Tibial artery (tissue), 4 donors: Measurements from ENCODE around the gene RRAS2.

Source experiments
- DNase-seq, 2 donors: peaks; one replicate each; pipeline ENCODE4 v3.0.0-alpha.2; 2019
- H3K27ac ChIP-seq, 2 donors: fragments of 200-600 bp; sonication (generic) in 1 of 2; 1 replicate in 1 of 2; 2 replicates in 1 of 2; pipeline ENCODE4 v1.5.1; 2018 to 2019; ENCODE audit warnings: mild to moderate bottlenecking in 1 of 2
- H3K27me3 ChIP-seq, 2 donors: fragments of 200-600 bp; sonication (generic) in 1 of 2; one replicate each; pipeline versions ENCODE4 v1.5.1 to v1.6.0; 2016 to 2019
- H3K36me3 ChIP-seq, 3 donors: fragments of 200-600 bp; sonication (generic) in 2 of 3; one replicate each; pipeline ENCODE4 v1.5.1; 2016 to 2019; ENCODE audit warnings: mild to moderate bottlenecking in 2 of 3
- H3K4me1 ChIP-seq, 4 donors: fragments of 200-600 bp; sonication (generic) in 2 of 4; 1 replicate in 3 of 4; 2 replicates in 1 of 4; pipeline ENCODE4 v1.5.1; 2016 to 2019
- H3K4me3 ChIP-seq, 2 donors: fragments of 200-600 bp; sonication (generic) in 1 of 2; 1 replicate in 1 of 2; 2 replicates in 1 of 2; pipeline ENCODE4 v1.5.1; 2018 to 2019; ENCODE audit warnings: mild to moderate bottlenecking in 2 of 2
- H3K9me3 ChIP-seq, 3 donors: fragments of 200-600 bp; sonication (generic) in 1 of 3; one replicate each; pipeline ENCODE4 v1.5.1; 2016 to 2019
- intact Hi-C: fragments of 100-400 bp; cut with DNase I; formaldehyde crosslinking; loops from one replicate; pipeline ENCODE4 v1.15.0; 2023; ENCODE audit warnings: low total_unique reads
- TF ChIP-seq, protein P1 (sequence below), 2 experiments: fragments of 200-600 bp in 1 of 2; fragments of 450-650 bp in 1 of 2; IDR thresholded peaks; one replicate each; pipeline ENCODE4 v1.5.1; 2017 to 2019; ENCODE audit warnings: antibody characterized with exemption in 2 of 2, mild to moderate bottlenecking in 1 of 2, moderate library complexity in 1 of 2

RRAS2 gene

GRCh38 chr11:14309425-14310192 is 49.4 kb downstream of the RRAS2 start:
- Histone ChIP-seq H3K36me3 (no peaks in the 10 kb centered on the region), H3K4me1 (peaks cover 0 to 49% (median 26%) of the 10 kb centered on the region in 4 donors), H3K27ac (no peak overlapping the region), H3K27me3 (no peaks in the 10 kb centered on the region), H3K4me3 (no peak overlapping the region), H3K9me3 (no peaks in the 10 kb centered on the region)
- TF ChIP-seq, protein P1, sequence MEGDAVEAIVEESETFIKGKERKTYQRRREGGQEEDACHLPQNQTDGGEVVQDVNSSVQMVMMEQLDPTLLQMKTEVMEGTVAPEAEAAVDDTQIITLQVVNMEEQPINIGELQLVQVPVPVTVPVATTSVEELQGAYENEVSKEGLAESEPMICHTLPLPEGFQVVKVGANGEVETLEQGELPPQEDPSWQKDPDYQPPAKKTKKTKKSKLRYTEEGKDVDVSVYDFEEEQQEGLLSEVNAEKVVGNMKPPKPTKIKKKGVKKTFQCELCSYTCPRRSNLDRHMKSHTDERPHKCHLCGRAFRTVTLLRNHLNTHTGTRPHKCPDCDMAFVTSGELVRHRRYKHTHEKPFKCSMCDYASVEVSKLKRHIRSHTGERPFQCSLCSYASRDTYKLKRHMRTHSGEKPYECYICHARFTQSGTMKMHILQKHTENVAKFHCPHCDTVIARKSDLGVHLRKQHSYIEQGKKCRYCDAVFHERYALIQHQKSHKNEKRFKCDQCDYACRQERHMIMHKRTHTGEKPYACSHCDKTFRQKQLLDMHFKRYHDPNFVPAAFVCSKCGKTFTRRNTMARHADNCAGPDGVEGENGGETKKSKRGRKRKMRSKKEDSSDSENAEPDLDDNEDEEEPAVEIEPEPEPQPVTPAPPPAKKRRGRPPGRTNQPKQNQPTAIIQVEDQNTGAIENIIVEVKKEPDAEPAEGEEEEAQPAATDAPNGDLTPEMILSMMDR (IDR thresholded peaks at IDR 0.05), result no peak
- DNase-seq, result no peak
- intact Hi-C loops, result no loop called here

- no peak overlapping the region for H3K4me3 ChIP-seq
- TF ChIP-seq, protein P1 (IDR thresholded peaks at IDR 0.05), result no peak
- no peak for DNase-seq
- no peak overlapping the region for H3K27ac ChIP-seq
- no peaks in the 10 kb centered on the region for H3K27me3 ChIP-seq
- H3K4me1 ChIP-seq, result peaks cover 0 to 42% (median 25%) of the 10 kb centered on the region in 4 donors
- H3K36me3 ChIP-seq, result no peaks in the 10 kb centered on the region
- intact Hi-C loops, result no loop called here
- H3K9me3 ChIP-seq, result no peaks in the 10 kb centered on the region
Measured at GRCh38 chr11:14308897-14309387, 50.0 kb downstream of the RRAS2 start.

DNA sequence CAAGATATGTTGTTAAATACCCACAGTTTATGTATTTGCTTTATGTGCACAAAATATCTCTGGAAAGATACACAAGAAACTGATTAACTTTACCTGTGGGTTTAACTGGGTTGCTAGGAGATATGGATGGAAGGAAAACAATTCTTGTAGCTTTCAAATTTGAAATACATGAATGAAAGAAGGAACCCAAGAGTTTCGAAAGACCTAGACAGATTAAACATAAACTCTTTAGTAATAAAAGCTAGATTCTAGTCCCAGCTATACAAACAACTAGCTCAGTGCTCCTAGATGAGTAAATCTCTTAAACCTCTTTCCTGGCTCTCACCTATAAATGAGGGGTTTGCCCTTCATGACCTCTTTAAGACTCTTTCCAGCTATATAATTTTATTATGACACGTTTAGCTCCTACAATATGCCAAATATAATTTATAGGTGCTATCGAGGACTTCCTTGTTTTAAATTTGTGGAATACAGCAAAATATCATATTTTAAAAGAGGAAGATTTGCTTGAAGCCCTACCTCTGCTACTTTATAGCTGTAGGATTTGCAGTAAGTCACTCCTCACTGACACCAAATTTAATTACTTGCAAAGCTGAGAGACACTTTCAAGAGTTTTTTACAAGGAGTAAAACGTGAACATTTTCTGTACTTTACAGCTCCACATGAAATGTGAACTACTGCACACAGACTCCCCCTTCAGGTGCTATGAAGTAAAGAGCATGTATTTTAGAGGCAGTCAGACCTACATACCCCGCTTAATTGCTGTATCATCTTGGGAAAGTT is 50.7 kb downstream of the RRAS2 start:
- no peaks in the 10 kb centered on the region for H3K9me3 ChIP-seq
- intact Hi-C loops, result no loop called here
- no peaks in the 10 kb centered on the region for H3K36me3 ChIP-seq
- no peak overlapping the region for H3K27ac ChIP-seq
- H3K4me3 ChIP-seq, result no peak overlapping the region
- no peak for DNase-seq
- H3K27me3 ChIP-seq, result no peaks in the 10 kb centered on the region
- TF ChIP-seq, protein P1 (IDR thresholded peaks at IDR 0.05), result peak; percentile 41 to 44
- H3K4me1 ChIP-seq, result peaks cover 0 to 37% (median 24%) of the 10 kb centered on the region in 4 donors

- intact Hi-C loops, result no loop called here
- Histone ChIP-seq H3K27ac (no peak overlapping the region), H3K9me3 (no peaks in the 10 kb centered on the region), H3K4me3 (no peak overlapping the region), H3K4me1 (peaks cover 0 to 28% (median 11%) of the 10 kb centered on the region in 4 donors), H3K27me3 (no peaks in the 10 kb centered on the region), H3K36me3 (no peaks in the 10 kb centered on the region)
- TF ChIP-seq, protein P1 (IDR thresholded peaks at IDR 0.05), result no peak
- no peak for DNase-seq
Measured at GRCh38 chr11:14306481-14306880, 52.5 kb downstream of the RRAS2 start.

- no peak for DNase-seq
- TF ChIP-seq, protein P1 (IDR thresholded peaks at IDR 0.05), result no peak
- intact Hi-C loops, result no loop called here
- no peak overlapping the region for H3K4me3 ChIP-seq
- peaks cover 0 to 36% (median 12%) of the 10 kb centered on the region in 4 donors for H3K4me1 ChIP-seq
- no peaks in the 10 kb centered on the region for H3K27me3 ChIP-seq
- no peaks in the 10 kb centered on the region for H3K9me3 ChIP-seq
- H3K27ac ChIP-seq, result no peak overlapping the region
- H3K36me3 ChIP-seq, result no peaks in the 10 kb centered on the region
Measured at GRCh38 chr11:14305649-14306048, 53.3 kb downstream of the RRAS2 start.
